BJ (cell line): ENCODE data around the gene RWDD4. TPM values are rescaled to one million over a fixed set of nuclear protein-coding genes. Genes with fewer than 3 reads are reported as not detected.

ENCODE experiments used
- CTCF ChIA-PET: fragments of 350-600 bp; formaldehyde crosslinking; extraction: SDS; loops from one replicate; lab custom pipeline; 2021; ENCODE audit warnings: antibody characterized with exemption, inconsistent platforms; lab: Yijun Ruan, JAX
- POLR2A ChIA-PET: fragments of 300-600 bp; sonication (Branson Sonifier 250); formaldehyde crosslinking; extraction: SDS; loops from one replicate; lab custom pipeline; 2021; ENCODE audit warnings: antibody characterized with exemption; lab: Charles Lee
- DNase-seq: peaks from one replicate; pipeline ENCODE4 v3.0.0-alpha.2; 2011; ENCODE audit warnings: low read depth
- H3K27me3 ChIP-seq: 2 replicates; pipeline ENCODE4 v1.6.0; 2011; ENCODE audit warnings: low read length; ENCODE audit not compliant: control insufficient read depth, insufficient read depth
- H3K36me3 ChIP-seq: 2 replicates; pipeline ENCODE4 v1.5.1; 2011; ENCODE audit warnings: low read length; ENCODE audit not compliant: control insufficient read depth, insufficient read depth
- H3K4me3 ChIP-seq: 2 replicates; pipeline ENCODE4 v1.5.1; 2011; ENCODE audit warnings: low read depth, mild to moderate bottlenecking, control low read depth, low read length
- CTCF ChIP-seq: IDR thresholded peaks from 2 replicates; pipeline ENCODE4 v1.5.1; 2011; ENCODE audit warnings: low read depth, mild to moderate bottlenecking, control low read depth, inconsistent platforms, low read length, moderate library complexity; ENCODE audit not compliant: insufficient read depth
- polyA plus RNA-seq: library from polyadenylated mRNA; depleted of rRNA; stranded (reverse); fragments of >200 nt; gene quantifications from 2 replicates; pipeline ENCODE4 v1.2.3, GENCODE V29; 2011

The RWDD4 gene
- polyA plus RNA-seq, 1 experiment: 5.2 TPM

GRCh38 chr4:183626168-183626567, 32.8 kb downstream of the RWDD4 start:
- no peak overlapping the region for H3K4me3 ChIP-seq
- DNase-seq: no peak
- H3K36me3 ChIP-seq: no peaks in the 10 kb centered on the region
- H3K27me3 ChIP-seq: no peaks in the 10 kb centered on the region
- ChIA-PET CTCF (interaction anchor here (1.5 kb wide), 1 partner anchor 13 kb away, joined by 6 read pairs; no protein-coding TSS in a partner anchor), POLR2A (no interaction called here)
- TF ChIP-seq CTCF: no peak

DNA sequence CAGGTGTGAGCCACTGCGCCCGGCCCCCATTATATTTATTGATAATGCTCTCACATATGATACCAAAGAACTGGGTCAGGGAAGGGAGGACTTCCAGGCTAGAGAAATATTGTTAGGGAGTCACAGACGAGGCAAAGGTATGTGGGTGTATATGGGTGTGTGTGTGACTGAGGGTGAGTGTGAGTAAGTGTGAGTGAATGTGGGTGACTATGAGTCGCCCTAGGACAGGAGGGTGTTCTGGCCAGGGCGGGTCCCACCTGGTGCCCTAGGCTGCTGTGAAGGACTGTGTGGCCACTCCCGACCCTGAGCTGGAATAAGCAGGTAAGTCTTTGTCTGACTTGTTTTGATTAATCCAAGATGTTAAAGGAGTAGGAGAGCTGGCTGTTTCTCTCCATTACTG, 34.4 kb downstream of the RWDD4 start:
- TF ChIP-seq CTCF: no peak
- no peak for DNase-seq
- POLR2A ChIA-PET: no interaction called here
- no peak overlapping the region for H3K4me3 ChIP-seq
- CTCF ChIA-PET: interaction anchor here (1.5 kb wide), 1 partner anchor 11 kb away, joined by 6 read pairs; no protein-coding TSS in a partner anchor
- no peaks in the 10 kb centered on the region for H3K27me3 ChIP-seq
- no peaks in the 10 kb centered on the region for H3K36me3 ChIP-seq

- Histone ChIP-seq H3K27me3 (no peaks in the 10 kb centered on the region), H3K4me3 (no peak overlapping the region), H3K36me3 (no peaks in the 10 kb centered on the region)
- CTCF ChIA-PET: no interaction called here
- DNase-seq: no peak
- no peak for TF ChIP-seq CTCF
- POLR2A ChIA-PET: no interaction called here
Observed at GRCh38 chr4:183621875-183622274, 37.1 kb downstream of the RWDD4 start.

GRCh38 chr4:183620421-183620820, 38.6 kb downstream of the RWDD4 start:
- no peak for TF ChIP-seq CTCF
- CTCF ChIA-PET: interaction anchor here (0.5 kb wide), 1 partner anchor 18 kb away, joined by 3 read pairs; no protein-coding TSS in a partner anchor

DNA sequence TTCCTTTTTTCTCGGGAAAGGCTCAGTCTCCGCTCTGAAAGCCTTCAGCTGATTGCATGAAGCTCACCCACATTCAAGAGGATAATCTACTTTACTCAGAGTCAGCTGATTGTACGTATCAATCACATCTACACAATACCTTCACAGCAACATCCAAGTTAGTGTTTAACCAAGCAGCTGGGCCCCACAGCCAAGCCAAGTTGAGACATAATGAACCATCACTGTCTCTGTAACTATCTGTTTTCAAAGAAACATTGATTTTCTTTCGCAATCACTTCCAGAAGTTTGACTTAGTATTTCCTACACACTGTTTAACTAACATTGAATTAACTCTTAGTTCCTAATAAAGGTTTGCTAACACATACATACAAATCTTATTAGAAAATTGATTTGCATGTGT, 40.3 kb downstream of the RWDD4 start:
- H3K27me3 ChIP-seq: peaks cover 2% of the 10 kb centered on the region; the same call in 1 of the 2 replicates
- TF ChIP-seq CTCF: no peak
- H3K36me3 ChIP-seq: no peaks in the 10 kb centered on the region
- no peak overlapping the region for H3K4me3 ChIP-seq
- ChIA-PET CTCF (no interaction called here), POLR2A (no interaction called here)
- DNase-seq: no peak

More at GRCh38 chr4:183620421-183620820, 38.6 kb downstream of the RWDD4 start:
- POLR2A ChIA-PET: no interaction called here
- Histone ChIP-seq H3K27me3 (peaks cover 2% of the 10 kb centered on the region; the same call in 1 of the 2 replicates), H3K36me3 (no peaks in the 10 kb centered on the region), H3K4me3 (no peak overlapping the region)
- no peak for DNase-seq
